ENCODE results near the gene RPL10A.

Gene RPL10A

DNA sequence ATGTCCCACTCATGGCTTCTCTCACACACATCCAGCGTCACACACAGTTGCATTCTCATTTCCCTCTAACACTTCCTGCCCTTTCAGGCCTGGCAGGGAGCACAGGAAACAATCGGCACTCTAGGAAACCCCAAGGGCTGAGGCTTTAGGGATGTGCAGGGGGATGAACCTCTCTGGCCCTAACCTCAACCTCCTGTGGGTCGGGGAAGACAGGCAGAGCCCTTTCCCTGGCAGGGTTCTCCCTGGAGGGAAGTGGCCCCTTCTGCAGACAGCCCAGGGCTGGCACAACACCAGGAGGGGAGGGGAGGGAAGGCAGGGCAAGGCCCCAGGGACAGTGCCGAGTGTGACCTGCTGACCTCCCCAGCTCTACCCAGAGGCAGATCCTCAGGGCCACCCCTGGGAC lies 26.0 kb downstream of the RPL10A start:
- TF ChIP-seq, protein P1, sequence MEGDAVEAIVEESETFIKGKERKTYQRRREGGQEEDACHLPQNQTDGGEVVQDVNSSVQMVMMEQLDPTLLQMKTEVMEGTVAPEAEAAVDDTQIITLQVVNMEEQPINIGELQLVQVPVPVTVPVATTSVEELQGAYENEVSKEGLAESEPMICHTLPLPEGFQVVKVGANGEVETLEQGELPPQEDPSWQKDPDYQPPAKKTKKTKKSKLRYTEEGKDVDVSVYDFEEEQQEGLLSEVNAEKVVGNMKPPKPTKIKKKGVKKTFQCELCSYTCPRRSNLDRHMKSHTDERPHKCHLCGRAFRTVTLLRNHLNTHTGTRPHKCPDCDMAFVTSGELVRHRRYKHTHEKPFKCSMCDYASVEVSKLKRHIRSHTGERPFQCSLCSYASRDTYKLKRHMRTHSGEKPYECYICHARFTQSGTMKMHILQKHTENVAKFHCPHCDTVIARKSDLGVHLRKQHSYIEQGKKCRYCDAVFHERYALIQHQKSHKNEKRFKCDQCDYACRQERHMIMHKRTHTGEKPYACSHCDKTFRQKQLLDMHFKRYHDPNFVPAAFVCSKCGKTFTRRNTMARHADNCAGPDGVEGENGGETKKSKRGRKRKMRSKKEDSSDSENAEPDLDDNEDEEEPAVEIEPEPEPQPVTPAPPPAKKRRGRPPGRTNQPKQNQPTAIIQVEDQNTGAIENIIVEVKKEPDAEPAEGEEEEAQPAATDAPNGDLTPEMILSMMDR (conservative IDR thresholded peaks at IDR 0.05), result no peak
- no peak overlapping the region for H3K27ac ChIP-seq

GRCh38 chr6:35495258-35496035 lies 27.2 kb downstream of the RPL10A start:
- TF ChIP-seq, protein P1 (conservative IDR thresholded peaks at IDR 0.05), result no peak
- peak overlapping the region; percentile 86; the same call in 1 of the 2 replicates for H3K27ac ChIP-seq

GRCh38 chr6:35496036-35496840 lies 28.0 kb downstream of the RPL10A start:
- TF ChIP-seq, protein P1 (conservative IDR thresholded peaks at IDR 0.05), result no peak

GRCh38 chr6:35496841-35497570 lies 28.8 kb downstream of the RPL10A start, which contains the start of gene TEAD3:
Gene TEAD3, minus strand, starts transcription at chr6:35497079.
- H3K27ac ChIP-seq, result peak within 1 kb of the TSS; percentile 86
- TF ChIP-seq, protein P1 (conservative IDR thresholded peaks at IDR 0.05), result peak; percentile 30

More at GRCh38 chr6:35496036-35496840, 28.0 kb downstream of the RPL10A start:
- H3K27ac ChIP-seq, result peak overlapping the region; percentile 86

DNA sequence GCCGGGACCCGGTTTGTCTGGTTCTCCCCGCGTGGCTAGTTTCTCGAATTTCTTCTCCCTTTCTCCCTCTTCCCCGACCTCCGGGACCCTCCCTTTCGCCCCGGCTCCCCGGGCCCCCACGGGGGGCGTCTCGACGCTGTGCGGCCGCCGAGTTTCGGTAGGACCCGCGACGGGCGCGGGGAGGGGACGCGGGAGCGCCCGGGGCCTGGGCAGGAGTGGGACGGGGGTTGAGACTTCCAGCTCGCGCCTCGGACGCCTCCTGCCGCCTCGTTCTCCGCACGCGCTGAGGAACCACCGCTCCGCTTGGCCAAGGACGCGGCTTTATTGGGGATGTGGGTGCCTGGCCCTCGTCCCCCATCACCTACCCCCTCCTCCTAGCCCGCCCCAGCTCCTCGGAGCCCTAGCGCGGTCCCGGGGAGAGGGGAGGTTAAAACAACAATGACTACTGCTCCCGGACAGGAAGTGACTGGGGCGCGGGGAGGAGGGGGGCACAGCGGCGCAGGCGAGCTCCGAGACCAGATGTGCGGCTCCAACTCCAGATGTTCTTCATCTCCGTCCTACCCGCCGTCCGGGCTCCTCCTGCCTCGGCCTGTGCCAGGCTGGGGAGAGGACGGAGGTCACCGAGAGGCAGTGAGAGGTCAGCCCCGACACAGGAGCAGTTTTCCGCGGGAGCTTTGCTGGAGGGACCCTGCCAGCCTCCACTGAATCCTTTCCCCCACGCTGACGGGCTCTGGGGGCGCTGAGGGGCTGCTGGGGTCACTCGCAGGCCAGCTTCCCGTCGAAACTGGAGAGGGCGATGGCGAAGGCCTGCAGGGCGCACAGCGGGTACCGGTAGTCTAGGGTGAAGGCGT lies 29.6 kb downstream of the RPL10A start:
- H3K27ac ChIP-seq, result peak overlapping the region; percentile 86
- TF ChIP-seq, protein P1 (conservative IDR thresholded peaks at IDR 0.05), result no peak

- TF ChIP-seq, protein P1 (conservative IDR thresholded peaks at IDR 0.05), result no peak
- no peak overlapping the region for H3K27ac ChIP-seq
These were observed 30.3 kb downstream of the RPL10A start for GRCh38 chr6:35498422-35499067.

Data from VCaP (cell line).